ENCODE results near the gene TRAPPC12. TPM values are rescaled to one million over a fixed set of nuclear protein-coding genes. Genes with fewer than 3 reads are reported as not detected.

Gene TRAPPC12
- total RNA-seq, 3 donors from 2014 or later (not counting 1 experiment from before 2014, with no cell fraction given) = 65.1 to 92.6 (median 86.7) TPM

- no peaks in the 10 kb centered on the region for H3K27me3 Mint-ChIP-seq (ENCODE audit: low read depth in 2 of 2)
- Histone ChIP-seq H3K27ac (ENCODE audit: low read length) (no peak overlapping the region), H3K36me3 (ENCODE audit: control insufficient read depth, insufficient read depth, low read length) (no peaks in the 10 kb centered on the region), H3K9me3 (ENCODE audit: control insufficient read depth, insufficient read depth, low read length) (no peaks in the 10 kb centered on the region), H3K27me3 (ENCODE audit: control insufficient read depth, insufficient read depth, low read length) (no peaks in the 10 kb centered on the region), H3K4me3 (ENCODE audit: low read length) (no peak overlapping the region), H3K4me1 (ENCODE audit: control insufficient read depth, insufficient read depth, low read length) (peaks cover 20% of the 10 kb centered on the region)
- H3K4me3 Mint-ChIP-seq = no peak overlapping the region
- no peaks in the 10 kb centered on the region for H3K9me3 Mint-ChIP-seq
- TF ChIP-seq, protein P1, sequence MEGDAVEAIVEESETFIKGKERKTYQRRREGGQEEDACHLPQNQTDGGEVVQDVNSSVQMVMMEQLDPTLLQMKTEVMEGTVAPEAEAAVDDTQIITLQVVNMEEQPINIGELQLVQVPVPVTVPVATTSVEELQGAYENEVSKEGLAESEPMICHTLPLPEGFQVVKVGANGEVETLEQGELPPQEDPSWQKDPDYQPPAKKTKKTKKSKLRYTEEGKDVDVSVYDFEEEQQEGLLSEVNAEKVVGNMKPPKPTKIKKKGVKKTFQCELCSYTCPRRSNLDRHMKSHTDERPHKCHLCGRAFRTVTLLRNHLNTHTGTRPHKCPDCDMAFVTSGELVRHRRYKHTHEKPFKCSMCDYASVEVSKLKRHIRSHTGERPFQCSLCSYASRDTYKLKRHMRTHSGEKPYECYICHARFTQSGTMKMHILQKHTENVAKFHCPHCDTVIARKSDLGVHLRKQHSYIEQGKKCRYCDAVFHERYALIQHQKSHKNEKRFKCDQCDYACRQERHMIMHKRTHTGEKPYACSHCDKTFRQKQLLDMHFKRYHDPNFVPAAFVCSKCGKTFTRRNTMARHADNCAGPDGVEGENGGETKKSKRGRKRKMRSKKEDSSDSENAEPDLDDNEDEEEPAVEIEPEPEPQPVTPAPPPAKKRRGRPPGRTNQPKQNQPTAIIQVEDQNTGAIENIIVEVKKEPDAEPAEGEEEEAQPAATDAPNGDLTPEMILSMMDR (IDR thresholded peaks at IDR 0.05) = no peak
- WGBS (ENCODE audit: insufficient coverage) = 94% methylated on average over 9 of the region's 9 CpGs
- H3K4me1 Mint-ChIP-seq = peaks cover 15 to 19% of the 10 kb centered on the region in 2 donors
- no peak for DNase-seq
- no peaks in the 10 kb centered on the region for H3K36me3 Mint-ChIP-seq
- H3K27ac Mint-ChIP-seq = no peak overlapping the region
- no peak for ATAC-seq
- intact Hi-C loops (cut with micrococcal nuclease) = no loop called here
Measured at GRCh38 chr2:3487028-3487425, 107.5 kb downstream of the TRAPPC12 start.

- TF ChIP-seq, protein P1 (IDR thresholded peaks at IDR 0.05) = no peak
- Histone ChIP-seq H3K27ac (ENCODE audit: low read length) (no peak overlapping the region), H3K4me3 (ENCODE audit: low read length) (no peak overlapping the region), H3K4me1 (ENCODE audit: control insufficient read depth, insufficient read depth, low read length) (peaks cover 20% of the 10 kb centered on the region), H3K36me3 (ENCODE audit: control insufficient read depth, insufficient read depth, low read length) (no peaks in the 10 kb centered on the region), H3K9me3 (ENCODE audit: control insufficient read depth, insufficient read depth, low read length) (no peaks in the 10 kb centered on the region), H3K27me3 (ENCODE audit: control insufficient read depth, insufficient read depth, low read length) (no peaks in the 10 kb centered on the region)
- Mint-ChIP-seq H3K36me3 (no peaks in the 10 kb centered on the region), H3K27ac (no peak overlapping the region), H3K4me3 (no peak overlapping the region), H3K27me3 (ENCODE audit: low read depth in 2 of 2) (no peaks in the 10 kb centered on the region), H3K9me3 (no peaks in the 10 kb centered on the region), H3K4me1 (peaks cover 15 to 21% of the 10 kb centered on the region in 2 donors)
- intact Hi-C loops (cut with micrococcal nuclease) = no loop called here
- ATAC-seq = no peak
- DNase-seq = no peak
- WGBS (ENCODE audit: insufficient coverage) = 91% methylated on average over 10 of the region's 10 CpGs
Measured at GRCh38 chr2:3487432-3487831, 107.9 kb downstream of the TRAPPC12 start.

GRCh38 chr2:3488061-3488531 lies 108.6 kb downstream of the TRAPPC12 start:
- H3K9me3 ChIP-seq (ENCODE audit: control insufficient read depth, insufficient read depth, low read length) = no peaks in the 10 kb centered on the region
- H3K27ac ChIP-seq (ENCODE audit: low read length) = no peak overlapping the region
- H3K4me1 Mint-ChIP-seq = peaks cover 15 to 21% of the 10 kb centered on the region in 2 donors
- H3K36me3 ChIP-seq (ENCODE audit: control insufficient read depth, insufficient read depth, low read length) = no peaks in the 10 kb centered on the region
- H3K27me3 Mint-ChIP-seq (ENCODE audit: low read depth in 2 of 2) = no peaks in the 10 kb centered on the region
- no peaks in the 10 kb centered on the region for H3K9me3 Mint-ChIP-seq
- 85% methylated on average over 6 of the region's 6 CpGs for WGBS (ENCODE audit: insufficient coverage)
- TF ChIP-seq, protein P1 (IDR thresholded peaks at IDR 0.05) = no peak
- intact Hi-C loops (cut with micrococcal nuclease) = no loop called here
- no peak for ATAC-seq
- no peak for DNase-seq
- no peaks in the 10 kb centered on the region for H3K36me3 Mint-ChIP-seq
- H3K4me3 Mint-ChIP-seq = no peak overlapping the region
- H3K27me3 ChIP-seq (ENCODE audit: control insufficient read depth, insufficient read depth, low read length) = no peaks in the 10 kb centered on the region
- H3K4me3 ChIP-seq (ENCODE audit: low read length) = no peak overlapping the region
- H3K4me1 ChIP-seq (ENCODE audit: control insufficient read depth, insufficient read depth, low read length) = peaks cover 20% of the 10 kb centered on the region
- H3K27ac Mint-ChIP-seq = no peak overlapping the region

All from natural killer cell (primary cell).